Ecto neural progenitor cell (in vitro differentiated cells): ENCODE data around the gene TSPAN15.
A peak's percentile ranks its signal among the peaks of the same experiment; 100 is the strongest.
"Not testable (repeated sequence)": the region's sequence is repeated elsewhere in the genome, so short reads cannot be mapped to it uniquely, and the experiment has no call there.

Experiments
- DNase-seq: peaks from one replicate; pipeline ENCODE4 v3.0.0-alpha.2; 2018; ENCODE audit warnings: low spot score

The TSPAN15 gene

DNA sequence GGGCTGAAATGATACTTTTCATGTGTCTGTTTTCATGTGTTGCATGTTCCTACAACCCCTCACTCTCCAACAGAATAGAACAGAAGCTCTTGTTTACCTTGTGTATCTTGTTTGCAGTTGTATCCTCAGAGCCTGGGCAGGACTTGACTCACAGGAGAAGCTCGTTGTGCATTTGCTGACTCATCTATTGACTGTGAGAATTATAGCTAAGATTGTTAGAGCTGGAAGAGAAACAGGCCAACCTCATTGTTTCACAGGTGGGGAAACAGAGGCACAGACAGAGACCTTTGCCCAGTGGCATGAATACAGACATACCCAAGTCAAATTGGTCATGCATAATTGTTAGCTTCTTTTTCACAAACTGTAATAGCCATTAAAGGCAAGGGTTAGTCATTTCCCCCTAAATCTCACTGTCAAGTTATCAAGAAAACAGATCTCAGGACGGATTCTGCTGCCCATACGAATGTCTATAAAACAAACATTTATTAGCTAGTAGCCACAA lies 4.6 kb upstream of the TSPAN15 start:
- DNase-seq, result no peak

DNA sequence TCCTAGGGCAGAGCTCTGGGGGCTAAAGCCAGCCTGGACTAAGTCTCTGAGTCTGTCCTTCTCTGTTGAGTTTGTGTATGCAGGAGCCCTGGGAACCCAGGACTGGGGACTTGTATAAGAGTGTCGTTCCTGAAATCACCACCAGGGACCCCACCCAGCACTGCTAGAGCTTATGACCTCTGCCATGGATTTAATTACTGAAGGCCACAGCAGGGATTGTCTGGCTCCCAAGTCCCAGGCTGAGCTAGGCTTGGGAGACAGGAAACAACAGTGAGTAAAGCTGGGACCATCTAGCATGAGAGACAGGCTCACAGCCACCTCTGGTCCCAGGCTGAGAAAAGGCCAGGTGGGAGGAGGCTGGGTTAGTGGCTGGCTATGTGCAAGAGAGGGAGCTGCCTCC lies 1.4 kb upstream of the TSPAN15 start:
- peak; percentile 76 for DNase-seq

DNA sequence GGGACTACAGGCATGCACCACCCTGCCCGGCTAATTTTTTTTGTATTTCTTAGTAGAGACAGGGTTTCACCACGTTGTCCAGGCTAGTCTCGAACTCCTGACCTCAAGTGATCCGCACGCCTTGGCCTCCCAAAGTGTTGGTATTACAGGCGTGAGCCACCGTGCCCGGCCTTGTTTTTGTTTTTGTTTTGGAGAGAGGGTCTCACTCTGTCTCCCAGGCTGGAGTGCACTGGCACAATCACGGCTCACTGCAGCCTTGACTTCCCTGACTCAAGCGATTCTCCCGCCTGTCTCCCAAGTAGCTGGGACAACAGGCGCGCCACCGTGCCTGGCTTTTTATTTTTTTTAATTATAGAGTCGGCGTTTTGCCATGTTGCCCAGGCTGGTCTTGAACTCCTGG lies 870 bp upstream of the TSPAN15 start:
- not testable (repeated sequence) for DNase-seq

DNA sequence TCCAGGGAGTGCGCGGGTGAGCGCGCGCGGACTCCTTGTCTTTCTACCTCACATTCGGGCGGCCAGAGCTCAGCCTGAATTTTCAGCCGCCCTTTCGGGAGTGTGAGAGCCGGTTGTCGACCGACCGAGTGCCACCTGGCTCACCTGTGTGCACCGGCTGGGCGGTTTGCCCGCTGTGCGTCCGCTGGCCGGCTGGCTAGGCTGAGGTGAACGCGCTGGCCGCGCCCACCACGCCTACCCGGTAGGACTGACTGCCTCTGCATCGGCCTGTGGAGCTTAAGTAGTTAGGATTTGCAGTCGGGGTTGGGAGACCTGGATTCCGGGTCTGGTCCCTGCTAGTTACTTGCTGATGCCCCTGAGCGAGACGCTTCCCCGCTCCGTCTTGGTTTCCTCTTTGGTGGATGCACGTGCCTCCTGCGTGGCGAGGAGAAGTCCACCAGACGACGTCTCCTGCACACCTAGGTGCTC lies 553 bp downstream of the TSPAN15 start:
- no peak for DNase-seq

DNA sequence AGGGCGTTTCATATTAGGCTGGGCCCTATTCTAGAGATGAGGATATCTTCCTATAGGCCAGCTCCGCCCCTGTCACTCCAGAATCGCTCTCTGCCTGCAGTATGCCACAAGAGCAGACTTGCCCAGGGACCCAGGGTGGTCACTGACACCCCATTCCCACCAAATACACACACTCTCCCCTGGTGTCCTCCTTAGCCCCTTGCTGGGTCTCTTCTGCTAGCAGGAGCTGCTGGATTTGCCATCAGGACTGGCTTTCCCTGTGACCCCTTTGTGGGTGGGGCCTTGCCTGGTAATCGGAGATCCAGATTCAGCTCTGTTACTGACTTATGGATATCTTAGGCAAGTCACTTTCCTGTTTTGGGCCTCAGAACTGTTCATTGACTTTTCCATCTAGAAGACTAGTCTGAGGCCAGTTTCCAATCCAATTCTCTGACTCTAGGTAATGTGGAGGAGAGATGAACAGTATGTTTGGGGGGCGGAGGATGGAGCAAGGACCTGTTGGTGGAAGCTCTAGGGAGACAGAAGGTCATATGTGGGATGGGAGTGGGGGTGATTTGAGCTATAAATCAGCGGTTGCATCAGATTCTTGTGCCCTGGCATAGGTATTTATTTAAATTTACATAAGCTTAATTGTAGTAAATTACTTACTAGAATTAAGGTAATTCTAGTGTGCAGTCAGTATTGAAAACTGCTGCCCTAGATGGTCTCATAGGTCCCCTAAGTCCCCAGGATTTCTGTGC lies 1.6 kb downstream of the TSPAN15 start:
- no peak for DNase-seq

DNA sequence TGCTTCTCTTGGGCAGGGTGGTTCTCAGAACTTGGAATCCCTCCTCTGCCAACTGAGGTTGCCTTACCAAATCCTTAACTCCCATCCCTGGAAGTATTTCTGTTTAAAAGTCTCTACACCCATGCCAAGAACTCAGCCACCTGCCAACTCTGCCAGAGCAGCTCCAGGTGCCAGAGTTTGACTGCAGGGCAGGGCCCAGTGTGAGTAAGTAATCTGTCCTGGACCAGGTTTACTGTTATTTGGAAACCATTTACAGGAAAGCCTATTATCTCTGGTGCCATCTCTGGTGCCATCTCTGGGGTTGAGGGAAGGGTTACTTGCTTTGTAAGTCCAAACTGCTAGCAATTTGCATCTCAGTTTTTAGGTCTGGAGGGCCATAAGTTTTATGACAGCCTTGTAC lies 2.5 kb downstream of the TSPAN15 start:
- no peak for DNase-seq

DNA sequence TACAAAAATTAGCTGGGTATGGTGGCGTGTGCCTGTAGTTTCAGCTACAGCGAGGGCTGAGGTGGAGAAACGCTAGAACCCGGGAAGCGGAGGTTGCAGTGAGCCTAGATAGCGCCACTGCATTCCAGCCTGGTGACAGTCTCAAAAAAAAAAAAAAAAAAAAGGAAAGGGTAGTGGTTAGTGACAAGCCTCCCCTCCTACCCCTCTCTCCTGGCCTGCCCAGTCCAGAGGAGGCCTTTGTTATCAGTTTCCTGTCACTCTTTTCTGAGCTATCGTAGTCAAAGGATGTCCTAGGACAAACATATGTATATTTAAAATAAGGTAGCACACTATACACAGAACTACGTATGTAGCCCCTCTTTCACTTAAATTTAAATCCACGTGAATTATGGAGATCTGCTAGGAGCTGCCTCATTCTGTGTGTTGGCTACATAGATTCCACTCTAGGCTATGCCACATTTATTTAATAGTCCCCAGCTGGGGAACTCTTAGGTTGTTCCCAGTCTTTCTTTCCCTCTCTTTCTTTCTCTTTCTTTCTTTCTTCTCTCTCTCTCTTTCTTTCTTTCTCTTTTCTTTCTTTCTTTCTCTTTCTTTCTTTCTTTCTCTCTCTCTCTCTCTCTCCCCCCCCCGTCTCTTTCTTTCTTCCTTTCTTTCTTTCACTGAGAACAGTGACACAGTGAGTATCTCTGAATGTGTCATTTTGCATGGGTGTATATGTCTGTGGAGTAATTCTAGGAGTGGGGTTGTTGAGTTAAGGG lies 3.9 kb downstream of the TSPAN15 start:
- DNase-seq, result no peak

DNA sequence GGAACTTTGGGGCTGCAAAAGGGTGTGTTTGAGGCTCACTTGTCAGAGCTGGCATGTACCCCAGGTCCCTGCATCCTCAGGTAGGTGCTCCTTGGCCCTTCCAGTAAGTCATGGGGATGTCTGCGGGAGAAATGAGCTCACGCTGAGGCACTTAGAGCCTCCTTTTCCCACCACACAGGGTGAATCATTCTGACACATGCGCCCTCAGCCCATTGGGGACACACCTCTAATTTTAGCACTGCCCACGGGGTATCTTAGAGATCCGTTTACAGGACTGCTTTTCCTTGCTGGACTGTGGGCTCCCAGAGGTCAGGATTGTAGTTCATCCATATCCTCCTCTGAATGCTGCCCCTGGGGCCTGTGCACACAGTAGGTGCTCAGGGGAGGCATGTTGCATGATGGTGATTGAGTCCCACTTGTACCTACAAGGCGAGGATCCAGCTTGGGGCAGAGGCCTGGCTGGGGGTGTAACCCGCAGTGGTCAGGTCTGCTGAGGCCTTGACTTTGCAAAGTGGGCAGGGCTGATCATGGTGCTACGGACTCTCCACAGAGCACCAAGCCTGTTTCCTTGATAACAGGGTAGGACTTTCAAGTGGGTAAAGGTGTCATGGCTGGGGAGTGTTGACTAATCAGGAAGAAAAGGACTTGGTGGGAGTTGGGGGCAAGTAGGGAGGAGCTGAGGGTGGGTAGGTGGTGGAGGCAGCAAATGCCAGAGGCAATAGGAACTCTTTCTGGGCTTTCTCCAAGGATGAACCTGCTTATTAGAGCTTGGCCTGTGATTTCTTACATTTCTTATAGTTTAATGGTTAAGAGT lies 5.8 kb downstream of the TSPAN15 start:
- no peak for DNase-seq

DNA sequence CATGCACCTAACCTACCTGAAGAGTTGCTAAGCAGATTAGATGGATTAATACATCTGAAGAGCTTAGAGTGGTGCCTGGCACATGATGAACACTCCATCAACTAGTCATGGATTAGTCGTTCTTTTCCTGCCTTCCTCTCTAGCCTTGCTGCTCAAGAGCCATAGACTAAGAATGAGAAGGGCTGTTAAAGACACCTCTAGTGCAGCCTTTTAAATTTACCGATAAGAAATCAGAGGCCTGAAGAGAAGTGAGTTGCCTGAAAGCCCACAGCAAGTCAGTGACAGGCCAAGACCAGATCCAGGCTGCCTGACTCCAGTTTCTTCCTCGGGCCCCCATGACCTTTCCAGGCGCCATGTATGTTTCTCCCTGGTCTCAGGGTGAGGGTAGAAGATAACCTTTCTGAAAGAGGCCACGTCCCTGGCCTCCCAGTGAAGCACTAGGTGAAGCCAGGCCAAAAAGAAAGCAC lies 6.5 kb downstream of the TSPAN15 start:
- DNase-seq, result no peak

DNA sequence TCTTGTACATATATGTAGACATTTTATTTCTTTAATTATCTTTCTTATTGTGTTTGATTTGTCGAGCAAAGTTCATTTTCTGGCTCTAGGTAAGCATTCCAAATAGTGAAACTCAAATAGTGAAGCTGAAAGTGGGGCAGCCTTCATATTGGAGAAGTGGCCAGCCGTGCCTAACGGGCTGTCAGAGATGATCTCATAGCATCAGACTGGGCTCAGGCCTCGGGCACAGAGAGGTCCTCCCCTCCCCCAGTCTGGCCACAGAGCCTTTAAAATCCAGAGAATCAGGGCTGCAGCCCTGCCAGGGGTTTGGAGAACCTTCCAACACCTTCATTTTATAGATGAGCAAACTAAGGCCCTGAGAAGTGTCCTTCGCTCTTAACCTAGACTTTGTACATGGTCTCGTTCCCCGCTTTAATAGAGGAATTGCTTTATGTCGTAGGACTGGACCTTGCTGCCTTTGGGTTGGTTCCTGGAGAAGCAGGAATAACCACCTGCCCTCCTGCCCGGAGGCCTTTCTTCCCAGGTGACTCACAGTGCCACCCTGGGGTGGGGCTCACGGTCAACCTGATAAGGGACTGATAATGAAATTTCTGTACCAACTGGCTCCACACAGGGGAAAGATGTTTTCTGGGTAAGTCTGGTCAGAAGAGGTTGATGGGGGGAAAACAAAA lies 7.3 kb downstream of the TSPAN15 start:
- no peak for DNase-seq

DNA sequence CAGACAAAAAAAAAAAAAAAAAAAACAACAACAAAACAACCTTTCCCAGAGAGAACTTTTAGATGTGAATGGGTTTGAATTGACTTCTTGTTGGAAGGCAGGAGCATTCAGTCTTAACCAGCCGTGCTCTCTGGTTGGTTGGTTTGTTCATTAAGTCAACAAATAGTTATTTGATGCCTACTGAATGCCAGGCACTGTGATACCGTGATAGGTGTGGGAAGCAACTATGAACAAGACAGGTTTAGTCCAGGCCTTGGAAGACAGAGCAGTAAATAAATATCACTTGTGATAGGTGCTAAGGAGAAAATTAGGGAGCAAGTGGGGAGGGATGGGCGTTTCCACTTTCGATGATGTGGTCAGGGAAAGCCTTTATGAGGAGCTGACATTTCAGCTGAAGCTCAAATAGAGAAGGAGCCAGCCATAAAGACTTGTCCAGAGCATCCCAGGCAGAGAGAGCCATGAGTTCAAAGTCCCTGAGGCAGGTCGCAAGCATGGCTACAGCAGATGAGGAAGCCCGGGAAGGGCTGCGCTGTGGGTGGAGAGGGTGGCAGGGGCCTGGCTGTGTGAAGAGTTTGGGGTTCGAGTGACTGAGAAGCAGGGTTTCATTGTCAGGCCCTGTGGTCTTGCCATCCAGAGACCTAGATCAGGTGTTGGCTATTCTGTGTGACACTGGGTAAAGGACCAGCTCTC lies 8.0 kb downstream of the TSPAN15 start:
- no peak for DNase-seq

DNA sequence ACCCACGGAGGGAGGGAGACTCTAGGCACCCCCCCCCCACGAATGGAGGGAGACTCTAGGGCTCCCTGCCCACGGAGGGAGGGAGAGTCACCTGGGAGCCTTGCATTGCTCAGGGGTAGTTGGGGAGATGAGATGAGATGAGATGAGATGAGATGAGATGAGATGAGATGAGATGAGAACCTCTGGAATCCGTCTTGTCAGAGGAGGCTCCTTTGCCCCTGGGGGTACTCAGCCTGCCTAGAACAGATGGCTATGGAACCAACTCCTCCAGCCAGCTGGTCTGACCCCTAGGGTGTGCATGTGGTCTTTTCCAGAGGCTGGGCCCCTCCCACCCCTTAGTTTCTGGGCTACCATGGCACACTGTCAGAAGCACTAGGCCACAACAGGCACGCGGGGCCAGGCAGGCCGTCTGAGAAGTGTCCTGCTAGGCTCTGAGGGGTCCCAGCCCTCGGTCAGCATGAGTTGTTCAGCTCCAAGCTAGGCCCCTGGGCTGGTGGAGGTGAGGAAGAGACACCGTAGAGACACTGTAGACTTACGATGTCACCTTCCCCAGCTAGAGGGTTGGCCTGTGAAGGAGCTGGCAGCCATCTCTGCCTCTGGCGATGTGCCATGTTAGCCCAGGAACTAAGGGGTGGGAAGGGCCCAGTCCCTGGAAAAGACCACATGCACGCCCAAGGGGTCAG lies 8.8 kb downstream of the TSPAN15 start:
- DNase-seq, result no peak

DNA sequence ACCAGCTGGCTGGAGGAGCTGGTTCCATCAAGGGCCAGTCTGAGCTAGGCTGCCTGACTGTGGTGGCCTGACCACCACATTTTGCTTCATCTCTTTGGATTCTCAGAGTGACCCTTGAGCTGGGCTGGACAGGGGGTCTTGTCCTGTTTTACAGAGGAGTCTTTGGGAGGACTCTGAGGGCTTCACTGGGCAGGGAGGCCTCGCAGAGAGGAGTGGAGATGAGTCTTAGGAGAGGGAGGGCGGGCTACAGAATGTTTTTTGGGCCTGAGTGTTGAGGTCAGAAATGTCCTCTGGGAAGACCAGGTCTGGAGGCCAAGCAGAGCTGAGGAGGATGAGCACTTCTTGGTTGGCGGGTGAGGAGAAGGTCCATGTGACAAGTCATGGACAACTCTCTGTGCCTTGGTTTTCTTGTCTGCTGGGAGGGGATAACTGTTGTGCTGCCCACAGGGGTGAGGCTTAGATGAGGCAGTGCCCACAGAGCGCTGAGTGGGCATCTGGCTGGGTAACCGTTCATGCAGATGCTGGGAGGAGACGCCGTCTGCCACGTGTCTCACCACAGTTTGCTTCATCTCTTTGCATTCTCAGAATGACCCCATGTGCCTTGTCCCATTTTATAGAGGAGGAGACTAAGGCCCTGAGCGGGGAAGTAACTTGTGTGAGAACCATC lies 9.4 kb downstream of the TSPAN15 start:
- DNase-seq, result no peak

DNA sequence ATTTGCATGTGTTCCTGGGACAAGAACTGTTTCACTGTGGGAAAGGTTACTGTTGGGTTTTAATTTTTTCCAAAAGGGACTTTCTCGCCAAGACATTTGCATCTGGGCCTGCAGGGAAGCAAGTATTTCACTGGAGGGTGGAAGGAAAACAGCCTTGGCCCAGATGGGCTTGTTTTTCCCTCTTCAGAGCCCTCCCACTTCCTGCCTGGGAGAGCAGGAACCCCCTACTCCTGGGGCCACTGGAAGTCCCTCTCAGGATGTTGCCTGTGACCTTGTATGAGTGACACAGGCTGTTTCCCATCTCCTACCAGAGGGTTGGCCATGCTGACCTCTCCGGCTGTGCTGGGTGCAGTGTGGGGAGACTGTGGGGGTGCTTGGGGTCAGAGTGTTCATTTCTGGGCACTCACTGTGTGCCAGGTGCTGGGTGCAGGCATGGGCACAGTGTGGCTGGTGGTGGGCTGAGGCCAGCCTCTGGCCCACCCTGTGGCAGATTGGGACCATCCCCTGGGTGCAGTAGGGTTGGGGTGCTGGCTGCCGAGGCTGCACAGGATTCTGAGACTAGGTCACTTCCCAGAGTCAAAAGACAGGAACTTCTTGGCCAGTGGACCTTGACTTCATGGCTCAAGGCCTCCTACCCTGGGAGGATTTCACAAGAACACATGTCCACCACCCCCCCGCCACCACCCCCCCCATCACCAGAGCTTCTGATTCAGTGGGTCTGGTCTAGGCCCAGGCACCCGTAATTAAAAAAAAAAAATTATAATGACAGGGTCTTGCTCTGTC lies 10.2 kb downstream of the TSPAN15 start:
- DNase-seq, result no peak

DNA sequence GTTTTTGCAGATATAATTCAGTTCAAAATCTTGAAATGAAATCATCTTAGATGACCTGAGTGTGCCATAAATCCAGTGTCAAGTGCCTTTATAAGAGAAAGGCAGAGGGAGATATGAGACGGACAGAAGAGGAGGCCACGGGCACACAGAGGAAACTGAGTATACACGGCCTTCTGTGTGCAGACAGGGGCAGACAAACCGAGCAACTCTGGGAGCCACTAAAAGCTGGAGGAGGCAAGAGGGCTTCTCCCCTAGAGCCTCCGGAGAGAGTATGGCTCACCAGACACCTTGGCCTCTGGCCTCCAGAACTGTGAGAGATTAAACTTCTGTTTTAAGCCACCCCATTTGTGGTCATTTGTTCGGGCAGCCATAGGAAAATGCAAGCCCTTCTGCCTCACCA lies 12.6 kb downstream of the TSPAN15 start:
- no peak for DNase-seq

DNA sequence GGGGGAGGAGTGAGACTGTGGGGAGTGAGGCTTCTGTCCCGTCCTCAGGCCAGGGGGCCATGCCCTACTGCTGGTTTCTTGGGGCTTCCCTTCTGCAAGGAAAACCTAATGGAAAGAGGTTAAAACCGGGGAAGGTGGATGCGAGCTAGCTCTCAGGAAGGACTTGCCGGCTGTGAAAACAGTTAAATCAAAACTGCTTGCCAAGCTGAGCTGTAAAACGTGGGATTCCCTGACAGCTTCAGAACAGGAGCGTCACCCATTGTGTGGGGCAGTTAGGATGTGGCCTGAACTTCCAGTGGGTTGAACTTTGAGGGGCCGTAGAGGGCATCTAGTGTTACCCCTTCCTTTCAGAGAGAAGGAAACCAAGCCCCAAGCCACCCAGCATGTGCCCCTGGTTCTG lies 13.1 kb downstream of the TSPAN15 start:
- no peak for DNase-seq

DNA sequence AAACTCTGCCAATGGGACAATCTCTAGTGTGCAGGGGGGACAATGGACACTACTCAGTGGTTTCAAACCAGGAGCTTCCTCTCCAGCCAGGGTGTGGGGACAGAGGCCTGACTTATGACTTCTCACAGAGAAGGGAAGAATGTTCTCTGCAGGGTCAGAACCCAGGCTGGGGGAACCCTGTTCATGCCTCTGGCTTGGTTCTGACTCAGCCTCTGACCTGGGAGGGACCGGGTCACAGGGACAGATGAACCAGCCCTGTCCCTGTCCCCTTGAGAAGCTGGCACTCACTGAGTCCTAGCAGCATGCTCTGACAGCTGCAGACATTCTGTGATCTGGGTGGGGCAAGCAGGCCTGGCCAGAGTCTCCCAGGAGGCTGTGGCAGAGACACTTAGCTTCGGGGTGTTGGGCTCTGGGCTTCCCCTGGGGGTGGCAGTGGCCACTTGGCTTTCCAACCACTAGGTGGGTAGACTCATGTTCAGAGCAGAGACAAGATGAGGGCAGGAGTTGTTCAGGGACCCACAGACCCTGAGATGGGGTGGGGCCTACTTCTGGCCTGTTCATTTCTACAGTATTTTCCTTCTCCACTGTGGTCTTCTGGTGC lies 13.6 kb downstream of the TSPAN15 start:
- DNase-seq, result no peak

DNA sequence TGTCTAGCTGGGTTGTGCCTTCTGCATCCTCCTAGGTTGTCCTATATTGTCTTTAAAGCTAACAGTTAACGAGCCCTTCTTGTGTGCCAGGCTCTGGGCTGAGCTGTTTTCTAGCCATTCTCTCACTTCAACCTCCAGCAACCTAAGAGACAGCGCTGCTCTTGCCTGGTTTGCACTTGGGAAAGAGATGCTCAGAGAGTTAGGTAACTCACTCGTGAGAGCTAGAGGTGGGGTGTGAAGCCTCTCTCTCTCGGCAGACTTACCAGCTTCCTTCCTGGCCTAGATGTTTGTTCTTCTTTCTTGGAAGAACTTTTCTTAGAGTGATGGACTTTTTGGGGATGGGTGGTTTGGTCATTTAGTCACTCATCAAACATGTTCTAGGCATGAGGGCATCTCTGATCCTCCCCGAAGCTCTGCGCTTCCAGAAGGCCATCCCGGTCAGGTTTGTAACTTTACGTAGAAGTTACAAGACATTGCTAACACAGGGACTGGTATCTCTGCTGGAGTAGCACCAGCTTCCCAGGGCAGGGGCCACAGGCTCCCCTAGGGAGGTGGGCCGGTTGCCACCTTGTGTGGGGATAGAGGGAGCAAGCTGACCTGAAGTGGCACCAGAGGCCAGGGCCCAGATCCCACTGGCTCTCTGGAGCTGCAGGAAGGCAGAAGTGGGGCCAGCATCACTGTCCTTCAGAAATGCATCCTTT lies 14.3 kb downstream of the TSPAN15 start:
- no peak for DNase-seq
